Tibial nerve (tissue), 4 donors: Measurements from ENCODE around the gene CYP19A1.

Experiments used
- CTCF ChIP-seq, 5 experiments: fragments of 200-600 bp in 3 of 5; fragments of 450-650 bp in 2 of 5; sonication (generic) in 3 of 5; IDR thresholded peaks; one replicate each; pipeline ENCODE4 v1.5.1; 2016 to 2019; ENCODE audit warnings: antibody characterized with exemption in 5 of 5, mild to moderate bottlenecking in 3 of 5, moderate library complexity in 2 of 5
- EP300 ChIP-seq, 2 donors: sonication (generic); formaldehyde crosslinking; IDR thresholded peaks; one replicate each; pipeline ENCODE4 v1.6.1; 2017; ENCODE audit warnings: antibody characterized with exemption in 2 of 2, mild to moderate bottlenecking in 1 of 2
- POLR2A ChIP-seq, 2 donors: fragments of 450-650 bp; IDR thresholded peaks; one replicate each; pipeline ENCODE4 v1.6.1; 2017; ENCODE audit warnings: antibody characterized with exemption in 2 of 2, mild to moderate bottlenecking in 2 of 2, moderate library complexity in 2 of 2

DNA sequence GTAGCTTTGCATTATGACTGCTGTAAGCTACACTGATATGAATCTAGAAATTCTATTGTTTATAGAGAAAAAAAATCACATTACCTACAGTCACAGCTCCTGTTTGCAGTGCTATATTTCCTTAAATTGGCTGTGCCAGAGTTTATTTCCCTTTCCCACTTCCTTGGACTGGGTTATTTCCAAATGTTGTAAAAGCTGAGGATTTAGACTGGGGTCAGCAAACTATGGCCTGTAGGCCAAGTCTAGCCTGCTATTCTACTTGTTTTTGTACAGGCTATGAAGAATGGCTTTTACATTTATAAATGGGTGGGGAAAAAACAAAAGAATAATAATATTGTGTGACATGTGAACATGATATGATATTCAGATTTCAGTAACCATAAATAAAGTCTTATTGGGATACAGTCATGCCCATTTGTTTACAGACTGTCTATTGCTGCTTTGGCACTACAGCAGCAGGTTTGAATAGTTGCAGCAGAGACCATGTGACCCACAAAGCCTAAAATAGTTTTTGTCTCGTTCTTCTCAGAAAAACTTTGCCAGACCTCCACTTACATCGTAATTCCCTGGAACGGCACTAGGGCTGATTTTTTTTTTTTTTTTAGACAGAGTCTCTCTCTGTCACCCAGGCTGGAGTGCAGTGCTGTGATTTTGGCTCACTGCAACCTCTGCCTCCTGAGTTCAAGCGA lies 10.9 kb upstream of the CYP19A1 start:
- no peak for TF ChIP-seq POLR2A (IDR thresholded peaks at IDR 0.05)
- no peak for TF ChIP-seq CTCF (IDR thresholded peaks at IDR 0.05)
- peak in 1 of 2 donors; percentile 24 for TF ChIP-seq EP300 (IDR thresholded peaks at IDR 0.05)
